Breast epithelium (tissue), 4 donors: Measurements from ENCODE around the gene CHRNA1. TPM values are rescaled to one million over a fixed set of nuclear protein-coding genes. Genes with fewer than 3 reads are reported as not detected.

Experiments used
- DNase-seq, 2 donors: peaks; one replicate each; pipeline ENCODE4 v3.0.0-alpha.2; 2019; ENCODE audit warnings: low spot score in 2 of 2
- H3K27ac ChIP-seq, 2 donors: fragments of 200-600 bp; sonication (generic) in 1 of 2; one replicate each; pipeline ENCODE4 v1.5.1; 2016 to 2019; ENCODE audit warnings: mild to moderate bottlenecking in 1 of 2
- H3K27me3 ChIP-seq, 2 donors: fragments of 200-600 bp; sonication (generic) in 1 of 2; one replicate each; pipeline versions ENCODE4 v1.5.1 to v1.6.0; 2017 to 2019; ENCODE audit warnings: control low read depth in 1 of 2, mild to moderate bottlenecking in 1 of 2
- H3K36me3 ChIP-seq: fragments of 200-600 bp; one replicate; pipeline ENCODE4 v1.5.1; 2019
- H3K4me1 ChIP-seq, 2 donors: fragments of 200-600 bp; sonication (generic); one replicate each; pipeline ENCODE4 v1.5.1; 2016 to 2019; ENCODE audit warnings: control low read depth in 1 of 2
- H3K4me3 ChIP-seq, 3 donors: fragments of 200-600 bp; sonication (generic); 1 replicate in 2 of 3; 2 replicates in 1 of 3; pipeline ENCODE4 v1.5.1; 2016 to 2019; ENCODE audit warnings: mild to moderate bottlenecking in 3 of 3, moderate library complexity in 2 of 3
- H3K9me3 ChIP-seq, 2 donors: fragments of 200-600 bp; sonication (generic) in 1 of 2; one replicate each; pipeline ENCODE4 v1.5.1; 2016 to 2019; ENCODE audit warnings: control low read depth in 1 of 2
- POLR2A ChIP-seq: fragments of 450-650 bp; IDR thresholded peaks from one replicate; pipeline ENCODE4 v1.6.1; 2016; ENCODE audit warnings: antibody characterized with exemption, mild to moderate bottlenecking, moderate library complexity
- POLR2AphosphoS5 ChIP-seq, 3 donors: sonication (generic); formaldehyde crosslinking; IDR thresholded peaks; one replicate each; pipeline ENCODE4 v1.6.1; 2017; ENCODE audit warnings: antibody characterized with exemption in 3 of 3
- intact Hi-C: fragments of 100-400 bp; cut with DNase I; formaldehyde crosslinking; loops from one replicate; pipeline ENCODE4 v1.15.1; 2023; ENCODE audit warnings: low total_unique reads
- total RNA-seq, 3 donors: library from RNA; depleted of rRNA; stranded (reverse); fragments of >200 nt; gene quantifications; one replicate each; pipeline ENCODE4 v1.1.0, GENCODE V29; 2016
- TF ChIP-seq, protein P1 (sequence below), 3 donors: fragments of 450-650 bp; IDR thresholded peaks; one replicate each; pipeline ENCODE4 v1.5.1; 2016 to 2017; ENCODE audit warnings: antibody characterized with exemption in 3 of 3, mild to moderate bottlenecking in 3 of 3, moderate library complexity in 3 of 3

The CHRNA1 gene
- total RNA-seq, 3 donors from 2014 or later: 8.2 TPM; not detected in 2

DNA sequence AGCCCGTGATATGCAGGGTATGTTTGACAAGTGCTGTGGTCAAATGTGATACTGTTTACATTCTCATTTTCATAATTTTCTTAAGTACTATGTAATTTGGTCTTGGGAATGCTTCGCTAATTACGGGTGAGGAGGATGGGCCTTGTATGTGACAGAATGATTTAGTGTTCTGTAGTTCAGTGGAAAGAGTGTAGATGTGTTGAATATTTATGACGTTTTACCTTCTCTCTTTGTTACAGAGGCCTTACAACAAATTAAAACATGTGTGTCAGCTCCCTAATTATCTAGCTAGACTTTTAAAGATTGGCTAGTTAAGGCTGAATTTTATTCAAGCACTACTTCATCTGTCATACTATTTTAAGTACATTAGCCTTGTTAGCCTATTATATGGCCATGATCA, 10.6 kb upstream of the CHRNA1 start:
- intact Hi-C loops: no loop called here
- TF ChIP-seq, protein P1, sequence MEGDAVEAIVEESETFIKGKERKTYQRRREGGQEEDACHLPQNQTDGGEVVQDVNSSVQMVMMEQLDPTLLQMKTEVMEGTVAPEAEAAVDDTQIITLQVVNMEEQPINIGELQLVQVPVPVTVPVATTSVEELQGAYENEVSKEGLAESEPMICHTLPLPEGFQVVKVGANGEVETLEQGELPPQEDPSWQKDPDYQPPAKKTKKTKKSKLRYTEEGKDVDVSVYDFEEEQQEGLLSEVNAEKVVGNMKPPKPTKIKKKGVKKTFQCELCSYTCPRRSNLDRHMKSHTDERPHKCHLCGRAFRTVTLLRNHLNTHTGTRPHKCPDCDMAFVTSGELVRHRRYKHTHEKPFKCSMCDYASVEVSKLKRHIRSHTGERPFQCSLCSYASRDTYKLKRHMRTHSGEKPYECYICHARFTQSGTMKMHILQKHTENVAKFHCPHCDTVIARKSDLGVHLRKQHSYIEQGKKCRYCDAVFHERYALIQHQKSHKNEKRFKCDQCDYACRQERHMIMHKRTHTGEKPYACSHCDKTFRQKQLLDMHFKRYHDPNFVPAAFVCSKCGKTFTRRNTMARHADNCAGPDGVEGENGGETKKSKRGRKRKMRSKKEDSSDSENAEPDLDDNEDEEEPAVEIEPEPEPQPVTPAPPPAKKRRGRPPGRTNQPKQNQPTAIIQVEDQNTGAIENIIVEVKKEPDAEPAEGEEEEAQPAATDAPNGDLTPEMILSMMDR (IDR thresholded peaks at IDR 0.05): no peak
- TF ChIP-seq POLR2A (no peak), POLR2AphosphoS5 (IDR thresholded peaks at IDR 0.05) (no peak)
- no peak overlapping the region for H3K4me3 ChIP-seq

GRCh38 chr2:174773215-174773614, 8.9 kb upstream of the CHRNA1 start:
- H3K27me3 ChIP-seq: no peaks in the 10 kb centered on the region
- intact Hi-C loops: no loop called here
- H3K27ac ChIP-seq: no peak overlapping the region
- H3K4me3 ChIP-seq: no peak overlapping the region
- no peaks in the 10 kb centered on the region for H3K4me1 ChIP-seq
- TF ChIP-seq, protein P1 (IDR thresholded peaks at IDR 0.05): no peak
- no peak for TF ChIP-seq POLR2A
- TF ChIP-seq POLR2AphosphoS5 (IDR thresholded peaks at IDR 0.05): no peak
- no peak for DNase-seq
- H3K36me3 ChIP-seq: no peaks in the 10 kb centered on the region
- H3K9me3 ChIP-seq: no peaks in the 10 kb centered on the region

More for the DNA sequence above, 10.6 kb upstream of the CHRNA1 start:
- Histone ChIP-seq H3K27me3 (no peaks in the 10 kb centered on the region), H3K36me3 (no peaks in the 10 kb centered on the region), H3K4me1 (no peaks in the 10 kb centered on the region), H3K9me3 (no peaks in the 10 kb centered on the region), H3K27ac (no peak overlapping the region)
- DNase-seq: no peak

DNA sequence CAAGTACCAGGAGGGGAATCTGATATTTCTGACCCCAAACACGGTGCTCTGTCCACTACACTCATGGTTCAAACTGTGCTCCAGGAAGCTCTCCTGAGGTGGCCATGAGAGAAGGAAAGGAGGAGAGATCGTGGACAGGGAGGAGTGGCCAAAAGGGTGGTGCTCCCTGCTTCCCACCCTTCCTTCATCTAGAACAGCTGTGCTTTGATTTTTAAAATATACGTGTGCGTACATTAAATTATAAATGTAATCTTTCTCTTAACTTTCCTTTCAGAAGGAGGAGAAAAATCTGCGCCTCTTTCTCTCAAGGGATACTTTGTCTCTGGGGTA, 8.2 kb upstream of the CHRNA1 start:
- H3K9me3 ChIP-seq: no peaks in the 10 kb centered on the region
- no peaks in the 10 kb centered on the region for H3K36me3 ChIP-seq
- intact Hi-C loops: no loop called here
- H3K4me3 ChIP-seq: no peak overlapping the region
- H3K27ac ChIP-seq: peak overlapping the region in 1 of 2 donors; percentile 54
- no peak for DNase-seq
- H3K27me3 ChIP-seq: no peaks in the 10 kb centered on the region
- H3K4me1 ChIP-seq: no peaks in the 10 kb centered on the region
- TF ChIP-seq, protein P1 (IDR thresholded peaks at IDR 0.05): no peak
- TF ChIP-seq POLR2AphosphoS5 (IDR thresholded peaks at IDR 0.05): no peak
- no peak for TF ChIP-seq POLR2A

- intact Hi-C loops: no loop called here
- peak overlapping the region in 1 of 2 donors; percentile 54 for H3K27ac ChIP-seq
These were observed 7.6 kb upstream of the CHRNA1 start for GRCh38 chr2:174771631-174772471.

DNA sequence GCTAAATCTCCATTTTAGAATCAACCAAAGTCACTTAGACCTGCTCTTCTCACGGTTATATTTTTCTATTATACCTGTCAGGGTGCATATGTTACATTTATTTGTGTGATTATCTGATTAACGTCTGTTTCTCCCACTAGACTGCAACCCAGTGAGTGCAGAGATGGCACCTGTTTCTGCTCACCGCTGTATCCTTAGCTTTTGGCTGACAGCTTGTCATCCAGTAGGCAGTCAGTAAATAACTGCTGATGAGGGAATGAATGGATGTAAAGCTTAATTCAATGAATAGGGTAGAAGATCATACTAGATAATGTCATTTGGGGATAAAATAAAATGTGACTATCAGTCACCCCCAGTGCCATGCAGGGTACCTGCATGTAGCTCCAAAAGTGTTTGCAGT, 6.9 kb upstream of the CHRNA1 start:
- TF ChIP-seq POLR2AphosphoS5 (IDR thresholded peaks at IDR 0.05) (no peak), POLR2A (no peak)
- TF ChIP-seq, protein P1 (IDR thresholded peaks at IDR 0.05): no peak
- Histone ChIP-seq H3K4me3 (no peak overlapping the region), H3K27ac (no peak overlapping the region), H3K4me1 (no peaks in the 10 kb centered on the region), H3K36me3 (no peaks in the 10 kb centered on the region), H3K9me3 (no peaks in the 10 kb centered on the region), H3K27me3 (no peaks in the 10 kb centered on the region)
- DNase-seq: no peak
- intact Hi-C loops: no loop called here

More at GRCh38 chr2:174771631-174772471, 7.6 kb upstream of the CHRNA1 start:
- DNase-seq: peak in 1 of 2 donors; percentile 51
- Histone ChIP-seq H3K9me3 (no peaks in the 10 kb centered on the region), H3K27me3 (no peaks in the 10 kb centered on the region), H3K4me1 (no peaks in the 10 kb centered on the region), H3K36me3 (no peaks in the 10 kb centered on the region), H3K4me3 (peak overlapping the region in 1 of 3 donors; percentile 46)
- TF ChIP-seq POLR2A (no peak), POLR2AphosphoS5 (IDR thresholded peaks at IDR 0.05) (no peak)
- TF ChIP-seq, protein P1 (IDR thresholded peaks at IDR 0.05): peak; percentile 59 to 78 (median 72)
